Measurements from ENCODE around the gene CCDC174.

GRCh38 chr3:14608298-14608697 lies 43.3 kb upstream of the CCDC174 start:
- TF ChIP-seq POLR2AphosphoS5 (IDR thresholded peaks at IDR 0.05; ENCODE audit: insufficient read depth in 1 of 2, low read depth in 1 of 2) (no peak), POLR2A (IDR thresholded peaks at IDR 0.05) (no peak)

Measured in vagina (tissue), 2 donors.